NCI-H460 (cell line): Measurements from ENCODE around the gene LRIT1. TPM values are rescaled to one million over a fixed set of nuclear protein-coding genes. Genes with fewer than 3 reads are reported as not detected.
"Not testable (repeated sequence)": the region's sequence is repeated elsewhere in the genome, so short reads cannot be mapped to it uniquely, and the experiment has no call there.

Experiments
- DNase-seq: peaks from one replicate; pipeline ENCODE4 v3.0.0-alpha.2; 2016; ENCODE audit warnings: low read depth; ENCODE audit errors: extremely low read depth
- polyA plus RNA-seq: library from polyadenylated mRNA; depleted of rRNA; stranded (reverse); fragments of >200 nt; gene quantifications from 2 replicates; pipeline ENCODE4 v1.2.3, GENCODE V29; 2014; cell fraction: nucleus; rRNA removed
- total RNA-seq: library from RNA; depleted of rRNA; stranded (reverse); fragments of >200 nt; shearing (Covaris generic); gene quantifications from 2 replicates; pipeline ENCODE4 v1.2.3, GENCODE V29; 2014; rRNA removed

LRIT1 gene, protein sequence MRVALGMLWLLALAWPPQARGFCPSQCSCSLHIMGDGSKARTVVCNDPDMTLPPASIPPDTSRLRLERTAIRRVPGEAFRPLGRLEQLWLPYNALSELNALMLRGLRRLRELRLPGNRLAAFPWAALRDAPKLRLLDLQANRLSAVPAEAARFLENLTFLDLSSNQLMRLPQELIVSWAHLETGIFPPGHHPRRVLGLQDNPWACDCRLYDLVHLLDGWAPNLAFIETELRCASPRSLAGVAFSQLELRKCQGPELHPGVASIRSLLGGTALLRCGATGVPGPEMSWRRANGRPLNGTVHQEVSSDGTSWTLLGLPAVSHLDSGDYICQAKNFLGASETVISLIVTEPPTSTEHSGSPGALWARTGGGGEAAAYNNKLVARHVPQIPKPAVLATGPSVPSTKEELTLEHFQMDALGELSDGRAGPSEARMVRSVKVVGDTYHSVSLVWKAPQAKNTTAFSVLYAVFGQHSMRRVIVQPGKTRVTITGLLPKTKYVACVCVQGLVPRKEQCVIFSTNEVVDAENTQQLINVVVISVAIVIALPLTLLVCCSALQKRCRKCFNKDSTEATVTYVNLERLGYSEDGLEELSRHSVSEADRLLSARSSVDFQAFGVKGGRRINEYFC
- total RNA-seq: not detected in 2 replicates
- polyA plus RNA-seq: not detected in 2 replicates

GRCh38 chr10:84241185-84241790, at the start of gene LRIT1:
Gene LRIT1, minus strand, starts transcription at chr10:84241546. Its CDS starts 107 bp downstream, at chr10:84241439.
- no peak for DNase-seq

DNA sequence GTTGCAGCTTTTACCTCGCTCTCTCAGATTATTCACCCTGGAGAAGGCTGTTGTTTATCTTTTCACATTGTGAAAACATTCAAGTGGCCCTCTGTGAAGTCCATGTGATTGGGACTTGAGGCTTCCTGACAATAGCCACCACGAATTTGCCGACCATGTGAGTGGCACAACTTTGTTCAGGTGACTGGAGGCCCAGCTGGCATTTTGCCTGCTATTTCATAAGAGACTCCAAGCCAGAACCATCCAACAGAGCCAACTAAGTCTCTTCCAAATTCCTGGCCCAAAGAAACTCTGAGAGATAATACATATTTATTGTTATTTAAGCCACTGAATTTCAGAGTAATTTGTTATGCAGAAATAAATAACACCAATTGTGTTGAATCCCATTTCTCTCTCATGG, 48.9 kb upstream of the LRIT1 start:
- no peak for DNase-seq

DNA sequence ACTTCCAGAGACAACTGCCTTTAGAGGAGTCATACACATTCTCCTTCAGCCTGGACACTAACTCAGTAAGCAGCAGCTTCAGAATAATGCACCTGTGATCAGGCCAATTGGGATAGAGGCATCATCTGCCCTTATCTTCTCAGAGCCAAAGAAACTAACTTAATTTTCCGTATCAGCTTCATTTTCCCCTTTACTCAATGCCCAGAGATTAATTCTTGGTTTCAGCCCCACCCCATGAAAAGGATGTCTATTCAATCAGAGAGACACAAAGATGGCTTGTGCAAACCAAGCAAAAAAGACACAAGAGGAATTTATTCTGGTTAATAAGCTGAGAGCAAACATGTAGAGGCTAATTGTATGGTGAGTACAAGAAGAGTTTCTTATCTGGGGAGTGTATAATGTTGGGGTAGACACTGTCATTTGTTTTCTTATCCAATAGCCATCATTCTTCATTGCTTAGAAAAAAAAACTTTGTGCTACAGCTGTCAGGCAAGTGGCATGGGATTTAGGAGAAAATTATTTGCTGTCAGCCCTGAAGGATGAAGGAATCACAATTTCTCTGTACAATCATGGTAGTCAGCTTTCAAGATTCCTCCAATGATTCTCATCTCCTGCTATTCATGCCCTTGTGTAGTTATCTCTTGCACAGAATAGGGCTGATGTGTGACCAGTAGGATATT, 48.3 kb upstream of the LRIT1 start:
- DNase-seq: no peak

- no peak for DNase-seq
Measured at GRCh38 chr10:84288151-84288550, 46.8 kb upstream of the LRIT1 start.

DNA sequence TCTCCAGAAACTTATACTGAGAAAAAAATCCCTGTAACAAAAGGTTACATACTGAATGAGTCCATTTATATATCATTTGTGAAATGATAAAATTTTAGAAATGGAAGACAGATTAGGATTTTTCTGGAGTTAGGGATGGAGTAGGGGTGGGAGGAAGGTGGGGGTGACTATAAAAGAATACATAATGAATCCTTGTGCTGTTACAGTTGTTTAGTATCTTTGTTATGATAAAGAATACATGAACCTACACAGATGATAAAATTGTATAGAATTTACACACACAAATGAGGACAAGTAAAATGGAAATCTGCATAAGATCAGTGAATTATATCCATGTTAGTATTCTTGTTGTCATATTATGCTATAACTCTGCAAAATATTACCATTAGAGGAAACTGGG, 45.3 kb upstream of the LRIT1 start:
- DNase-seq: no peak

- not testable (repeated sequence) for DNase-seq
Measured at GRCh38 chr10:84279876-84280475, 38.6 kb upstream of the LRIT1 start.

- DNase-seq: no peak
Measured at GRCh38 chr10:84270708-84271107, 29.4 kb upstream of the LRIT1 start.

DNA sequence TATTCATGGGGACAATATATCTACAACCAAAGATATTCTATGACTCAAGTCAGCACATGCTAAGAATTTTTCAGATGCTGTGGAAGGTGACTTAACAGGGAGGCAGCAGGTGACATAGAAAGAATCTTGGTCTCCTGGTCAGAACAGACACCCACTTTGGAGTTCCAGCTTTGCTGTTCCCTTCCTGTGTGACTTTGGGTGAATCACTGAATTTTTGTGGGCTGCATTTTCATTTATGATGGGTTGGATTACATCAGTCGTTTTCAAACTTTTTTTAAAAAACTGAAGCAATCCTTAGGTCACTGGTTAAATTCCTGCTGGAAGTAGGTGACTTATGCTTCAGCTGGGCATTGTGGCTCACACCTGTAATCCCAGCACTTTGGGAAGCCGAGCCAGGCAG, 28.4 kb upstream of the LRIT1 start:
- DNase-seq: no peak

DNA sequence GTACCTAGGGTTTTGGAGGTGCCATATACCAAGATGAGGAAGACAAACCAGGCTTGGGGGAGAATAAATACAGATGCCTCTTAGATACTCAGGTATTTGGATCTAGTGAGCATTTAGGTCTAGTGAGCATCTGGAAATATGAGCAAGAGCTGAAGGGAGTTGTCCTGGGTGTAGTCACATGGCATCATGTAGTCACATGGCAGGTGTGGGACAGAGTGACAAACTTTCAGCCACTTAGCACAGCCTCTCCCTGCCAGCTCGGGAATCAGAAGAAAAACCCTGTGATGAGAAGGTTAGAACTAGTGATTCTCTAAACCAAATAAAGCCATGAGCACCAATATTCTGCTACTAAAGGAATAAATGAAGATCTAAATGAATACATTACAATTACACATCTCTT, 27.8 kb upstream of the LRIT1 start:
- DNase-seq: no peak

- peak; percentile 36 for DNase-seq
Measured at GRCh38 chr10:84267503-84268126, 26.3 kb upstream of the LRIT1 start.

- no peak for DNase-seq
Measured at GRCh38 chr10:84265418-84265817, 24.1 kb upstream of the LRIT1 start.

DNA sequence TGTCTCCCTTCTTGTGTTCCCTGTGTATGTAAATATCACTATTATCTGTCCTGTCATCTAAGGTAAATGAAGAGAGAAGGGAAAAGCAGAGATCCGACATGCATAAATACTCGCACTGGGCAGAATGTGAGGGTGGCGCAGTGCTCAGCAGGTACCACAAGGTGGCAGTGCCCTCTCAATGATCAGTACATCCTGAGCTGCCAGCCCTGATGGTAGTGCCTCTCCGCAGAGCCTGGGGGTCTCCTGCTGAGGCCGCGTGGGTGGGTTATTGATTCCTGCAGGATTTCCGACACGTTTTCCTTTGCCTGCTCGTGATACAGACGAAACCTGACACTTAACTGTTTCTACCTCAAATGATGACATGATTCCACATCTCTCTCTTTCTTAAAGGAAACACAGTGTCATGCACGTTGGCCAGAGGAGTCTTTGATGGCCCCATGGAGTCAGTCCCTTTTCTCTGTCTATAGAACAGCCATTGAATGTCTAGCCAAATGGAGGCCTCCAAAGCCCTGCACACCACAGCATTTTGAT, 23.3 kb upstream of the LRIT1 start:
- DNase-seq: peak; percentile 54

DNA sequence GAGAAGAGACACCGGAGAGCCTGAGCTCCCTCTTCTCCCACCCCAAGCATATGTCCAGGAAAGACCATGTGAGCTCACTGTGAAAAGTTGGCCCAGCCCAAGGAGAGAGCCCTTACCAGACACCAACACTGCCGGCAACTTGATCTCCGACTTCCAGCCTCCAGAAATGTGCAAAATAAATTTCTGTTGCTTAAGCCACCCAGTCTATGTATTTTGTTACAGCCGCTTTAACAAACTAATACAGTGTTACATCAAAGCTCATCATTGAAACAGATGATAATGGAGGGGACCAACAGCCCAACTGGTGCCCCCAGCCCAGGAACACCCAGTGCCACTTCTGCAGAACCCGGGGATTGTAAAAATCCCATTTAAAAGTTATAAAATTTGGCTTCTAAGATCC, 22.4 kb upstream of the LRIT1 start:
- no peak for DNase-seq

- DNase-seq: no peak
Measured at GRCh38 chr10:84262190-84262956, 21.0 kb upstream of the LRIT1 start.

GRCh38 chr10:84261236-84261915, 20.0 kb upstream of the LRIT1 start:
- no peak for DNase-seq

GRCh38 chr10:84258034-84258695, 16.8 kb upstream of the LRIT1 start:
- no peak for DNase-seq

GRCh38 chr10:84257343-84258020, 16.1 kb upstream of the LRIT1 start:
- DNase-seq: no peak
